GM18507 (cell line): Measurements from ENCODE around the gene RAPGEF2.
"Not testable (repeated sequence)": the region's sequence is repeated elsewhere in the genome, so short reads cannot be mapped to it uniquely, and the experiment has no call there.

Experiments used
- DNase-seq: peaks from one replicate; pipeline ENCODE4 v3.0.0; 2011; ENCODE audit warnings: low read depth; ENCODE audit not compliant: insufficient read length; ENCODE audit errors: extremely low spot score
- FAIRE-seq: peaks from 2 replicates; lab custom pipeline; 2011; peaks lifted over from hg19 to GRCh38; lab: Jason Lieb, UNC

RAPGEF2 gene

GRCh38 chr4:159370286-159370685 lies 267.4 kb downstream of the RAPGEF2 start:
- FAIRE-seq (no peak), DNase-seq (no peak)

GRCh38 chr4:159374749-159375530 lies 272.1 kb downstream of the RAPGEF2 start:
- DNase-seq = no peak
- FAIRE-seq = no peak

GRCh38 chr4:159376289-159376688 lies 273.4 kb downstream of the RAPGEF2 start:
- no peak for DNase-seq
- FAIRE-seq = no peak

GRCh38 chr4:159378056-159378616 lies 275.3 kb downstream of the RAPGEF2 start:
- DNase-seq (no peak), FAIRE-seq (no peak)

- DNase-seq, FAIRE-seq: not testable (repeated sequence)
Measured at GRCh38 chr4:159379064-159379463, 276.2 kb downstream of the RAPGEF2 start.

- FAIRE-seq = no peak
- no peak for DNase-seq
Measured at GRCh38 chr4:159379836-159380235, 277.0 kb downstream of the RAPGEF2 start.

GRCh38 chr4:159382856-159383561 lies 280.1 kb downstream of the RAPGEF2 start:
- FAIRE-seq = peak; percentile 47

GRCh38 chr4:159383562-159383931 lies 280.7 kb downstream of the RAPGEF2 start:
- no peak for FAIRE-seq

More at GRCh38 chr4:159382856-159383561, 280.1 kb downstream of the RAPGEF2 start:
- no peak for DNase-seq

GRCh38 chr4:159384017-159384416 lies 281.1 kb downstream of the RAPGEF2 start:
- DNase-seq (no peak), FAIRE-seq (no peak)

More at GRCh38 chr4:159383562-159383931, 280.7 kb downstream of the RAPGEF2 start:
- no peak for DNase-seq

- FAIRE-seq (no peak), DNase-seq (no peak)
Measured at GRCh38 chr4:159384632-159385031, 281.8 kb downstream of the RAPGEF2 start.

- FAIRE-seq (no peak), DNase-seq (no peak)
Measured at GRCh38 chr4:159386620-159387019, 283.7 kb downstream of the RAPGEF2 start.

GRCh38 chr4:159389756-159390155 lies 286.9 kb downstream of the RAPGEF2 start:
- FAIRE-seq (no peak), DNase-seq (no peak)

GRCh38 chr4:159390648-159391047 lies 287.8 kb downstream of the RAPGEF2 start:
- no peak for FAIRE-seq
- no peak for DNase-seq

- no peak for FAIRE-seq
- no peak for DNase-seq
Measured at GRCh38 chr4:159395693-159396092, 292.8 kb downstream of the RAPGEF2 start.

GRCh38 chr4:159396151-159396550 lies 293.3 kb downstream of the RAPGEF2 start:
- no peak for DNase-seq
- no peak for FAIRE-seq

- no peak for DNase-seq
- FAIRE-seq = no peak
Measured at GRCh38 chr4:159398236-159398638, 295.4 kb downstream of the RAPGEF2 start.

- no peak for FAIRE-seq
- no peak for DNase-seq
Measured at GRCh38 chr4:159400558-159401225, 297.8 kb downstream of the RAPGEF2 start.

GRCh38 chr4:159401226-159401712 lies 298.4 kb downstream of the RAPGEF2 start:
- FAIRE-seq (no peak), DNase-seq (no peak)

- DNase-seq (no peak), FAIRE-seq (no peak)
Measured at GRCh38 chr4:159401791-159402380, 299.0 kb downstream of the RAPGEF2 start.
